Esophagus mucosa (tissue), 1 donor: ENCODE results near the gene KCNK17. TPM values are rescaled to one million over a fixed set of nuclear protein-coding genes. Genes with fewer than 3 reads are reported as not detected.
A peak's percentile ranks its signal among the peaks of the same experiment; 100 is the strongest.
"Not testable (repeated sequence)": the region's sequence is repeated elsewhere in the genome, so short reads cannot be mapped to it uniquely, and the experiment has no call there.

Source experiments
- ATAC-seq: fragments of 200-7000 bp; cut with Tn5 transposase; one replicate; pipeline ENCODE4 v1.9.1; 2020
- total RNA-seq: library from RNA; stranded (reverse); gene quantifications from one replicate; pipeline ENCODE4 v1.2.4, GENCODE V29; 2023
- donor health status: DM: yes; HTN: yes; CAD: no.

KCNK17 gene
- total RNA-seq, 1 donor from 2014 or later = 0.12 TPM

GRCh38 chr6:39302011-39302410, 12.2 kb downstream of the KCNK17 start:
- no peak for ATAC-seq

GRCh38 chr6:39301606-39302005, 12.6 kb downstream of the KCNK17 start:
- ATAC-seq = no peak

GRCh38 chr6:39300739-39301138, 13.5 kb downstream of the KCNK17 start:
- ATAC-seq = no peak

- no peak for ATAC-seq
Measured at GRCh38 chr6:39298061-39298460, 16.2 kb downstream of the KCNK17 start.

- no peak for ATAC-seq
Measured at GRCh38 chr6:39296745-39297640, 17.2 kb downstream of the KCNK17 start.

- ATAC-seq = no peak
Measured at GRCh38 chr6:39295611-39296011, 18.6 kb downstream of the KCNK17 start.

GRCh38 chr6:39294899-39295298, 19.3 kb downstream of the KCNK17 start:
- ATAC-seq = no peak

GRCh38 chr6:39294133-39294532, 20.1 kb downstream of the KCNK17 start:
- peak; percentile 58 for ATAC-seq

- no peak for ATAC-seq
Measured at GRCh38 chr6:39292637-39293036, 21.6 kb downstream of the KCNK17 start.

- peak; percentile 64 for ATAC-seq
Measured at GRCh38 chr6:39289490-39289889, 24.7 kb downstream of the KCNK17 start.

- no peak for ATAC-seq
Measured at GRCh38 chr6:39287601-39288000, 26.6 kb downstream of the KCNK17 start.

GRCh38 chr6:39286596-39286995, 27.6 kb downstream of the KCNK17 start:
- ATAC-seq = not testable (repeated sequence)

GRCh38 chr6:39282774-39283173, 31.4 kb downstream of the KCNK17 start:
- no peak for ATAC-seq

- ATAC-seq = no peak
Measured at GRCh38 chr6:39281312-39281980, 32.8 kb downstream of the KCNK17 start.

GRCh38 chr6:39280247-39280731, 33.9 kb downstream of the KCNK17 start:
- peak; percentile 92 for ATAC-seq

- peak; percentile 39 for ATAC-seq
Measured at GRCh38 chr6:39279539-39279938, 34.7 kb downstream of the KCNK17 start.

GRCh38 chr6:39276379-39276995, 37.7 kb downstream of the KCNK17 start:
- ATAC-seq = no peak

- no peak for ATAC-seq
Measured at GRCh38 chr6:39274903-39275302, 39.3 kb downstream of the KCNK17 start.

GRCh38 chr6:39274471-39274870, 39.7 kb downstream of the KCNK17 start:
- no peak for ATAC-seq

- peak; percentile 67 for ATAC-seq
Measured at GRCh38 chr6:39273406-39273821, 40.8 kb downstream of the KCNK17 start.

- ATAC-seq = no peak
Measured at GRCh38 chr6:39269961-39270360, 44.3 kb downstream of the KCNK17 start.

- ATAC-seq = no peak
Measured at GRCh38 chr6:39268721-39269120, 45.5 kb downstream of the KCNK17 start.

GRCh38 chr6:39268171-39268570, 46.0 kb downstream of the KCNK17 start:
- no peak for ATAC-seq
